GM12873 (cell line): ENCODE measurements around the gene TRIM14.

Experiments used
- TF ChIP-seq, protein P1 (sequence below): IDR thresholded peaks from 2 replicates; pipeline ENCODE4 v1.5.1; 2012; ENCODE audit warnings: low read depth, mild to moderate bottlenecking, moderate library complexity, low read length, control low read depth; ENCODE audit not compliant: insufficient read depth; ENCODE audit errors: missing control alignments

TRIM14 gene

DNA sequence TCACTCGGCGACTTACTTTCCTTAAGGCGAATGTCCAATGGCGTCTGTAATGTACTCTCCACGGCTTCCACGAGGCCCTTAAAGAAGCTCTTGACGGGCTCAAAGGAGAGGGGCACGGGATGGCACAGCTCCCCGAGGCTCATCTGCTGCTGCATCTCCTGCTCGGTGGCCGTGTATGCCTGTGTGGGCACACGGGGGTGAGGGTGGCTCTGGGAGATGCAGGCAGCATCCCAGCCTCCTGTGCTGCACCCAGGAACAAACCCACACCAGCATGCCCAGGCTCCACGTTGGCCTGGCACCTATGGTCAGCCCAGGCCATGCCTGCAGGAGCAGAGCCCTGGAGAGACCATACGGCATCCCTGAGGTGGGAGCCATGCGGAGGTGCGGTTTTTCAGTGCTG is 24.2 kb downstream of the TRIM14 start:
- TF ChIP-seq, protein P1, sequence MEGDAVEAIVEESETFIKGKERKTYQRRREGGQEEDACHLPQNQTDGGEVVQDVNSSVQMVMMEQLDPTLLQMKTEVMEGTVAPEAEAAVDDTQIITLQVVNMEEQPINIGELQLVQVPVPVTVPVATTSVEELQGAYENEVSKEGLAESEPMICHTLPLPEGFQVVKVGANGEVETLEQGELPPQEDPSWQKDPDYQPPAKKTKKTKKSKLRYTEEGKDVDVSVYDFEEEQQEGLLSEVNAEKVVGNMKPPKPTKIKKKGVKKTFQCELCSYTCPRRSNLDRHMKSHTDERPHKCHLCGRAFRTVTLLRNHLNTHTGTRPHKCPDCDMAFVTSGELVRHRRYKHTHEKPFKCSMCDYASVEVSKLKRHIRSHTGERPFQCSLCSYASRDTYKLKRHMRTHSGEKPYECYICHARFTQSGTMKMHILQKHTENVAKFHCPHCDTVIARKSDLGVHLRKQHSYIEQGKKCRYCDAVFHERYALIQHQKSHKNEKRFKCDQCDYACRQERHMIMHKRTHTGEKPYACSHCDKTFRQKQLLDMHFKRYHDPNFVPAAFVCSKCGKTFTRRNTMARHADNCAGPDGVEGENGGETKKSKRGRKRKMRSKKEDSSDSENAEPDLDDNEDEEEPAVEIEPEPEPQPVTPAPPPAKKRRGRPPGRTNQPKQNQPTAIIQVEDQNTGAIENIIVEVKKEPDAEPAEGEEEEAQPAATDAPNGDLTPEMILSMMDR = no peak

DNA sequence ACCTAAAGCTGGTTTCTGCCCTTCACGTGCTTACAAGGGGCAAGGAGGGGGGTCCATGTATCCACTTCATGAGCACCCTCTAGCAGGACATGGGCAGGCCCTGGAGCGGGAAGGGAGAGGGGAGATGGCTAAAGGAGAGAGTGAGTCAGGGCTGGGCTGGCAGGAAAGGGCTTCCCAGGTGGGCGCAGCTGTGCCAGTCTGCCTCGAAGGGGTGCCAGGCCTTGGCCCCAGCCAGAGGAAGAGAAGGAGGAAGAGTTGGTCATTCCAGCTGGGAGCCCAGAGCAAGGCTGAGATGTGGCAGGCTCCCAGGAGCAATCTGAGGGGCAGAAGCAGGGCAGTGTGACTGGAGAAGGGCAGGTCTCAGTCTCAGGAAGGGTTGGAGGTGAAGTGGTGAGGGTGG is 24.7 kb downstream of the TRIM14 start:
- TF ChIP-seq, protein P1 = no peak

DNA sequence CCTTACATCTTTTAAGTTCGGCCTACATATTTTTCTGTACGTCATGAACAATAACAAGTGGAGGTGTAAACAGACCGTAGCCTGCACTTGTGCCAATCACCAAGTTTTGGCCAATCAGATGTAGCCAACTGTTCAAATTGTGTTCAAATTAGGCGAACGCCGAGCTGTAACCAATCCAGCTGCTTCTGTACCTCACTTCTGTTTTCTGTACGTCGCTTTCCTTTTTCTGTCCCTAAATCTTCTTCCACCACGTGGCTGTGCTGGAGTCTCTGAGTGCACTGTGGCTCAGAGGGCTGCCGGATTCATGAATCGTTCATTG is 26.4 kb downstream of the TRIM14 start:
- TF ChIP-seq, protein P1 = no peak

DNA sequence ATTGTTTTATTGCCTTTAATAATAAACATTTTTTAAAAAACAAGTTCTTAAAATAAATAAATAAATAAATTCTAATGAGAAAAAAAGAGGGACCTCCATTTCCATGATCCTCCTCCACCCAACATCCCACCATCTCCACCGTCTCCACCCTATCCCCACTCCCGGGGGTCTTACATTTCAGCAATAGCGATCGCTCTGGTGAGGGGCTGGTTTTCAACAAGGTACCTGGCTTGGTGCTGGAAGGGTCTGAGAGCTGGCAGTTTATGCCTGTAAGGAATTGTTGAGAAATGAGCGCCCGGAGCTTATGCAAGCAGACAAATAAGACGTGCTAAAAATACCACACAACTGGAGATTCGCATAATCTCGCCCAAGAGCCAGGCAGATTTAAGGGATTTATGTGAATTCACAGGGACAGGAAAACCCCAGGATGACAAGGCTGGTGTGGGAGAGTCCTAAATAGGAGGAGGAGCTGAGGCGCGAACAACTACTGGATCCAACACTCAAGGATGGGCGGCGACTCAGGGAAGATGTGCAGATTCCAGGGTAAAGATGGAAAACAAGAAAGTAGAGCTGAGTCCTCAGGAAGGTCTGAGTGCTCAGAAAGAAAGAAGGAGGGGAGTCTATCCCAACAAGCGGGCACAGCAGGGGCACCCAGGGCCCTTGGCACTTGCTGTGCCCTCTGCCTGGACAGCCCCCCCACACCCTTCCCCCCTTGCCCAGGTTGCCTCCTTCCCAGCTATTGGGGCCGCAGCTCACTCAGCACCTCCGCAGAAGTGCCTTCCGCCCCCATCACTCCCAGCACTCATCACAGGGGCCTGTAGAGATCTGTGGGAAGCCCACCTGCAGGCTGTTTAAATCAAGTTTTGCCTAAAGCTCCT is 27.0 kb downstream of the TRIM14 start:
- TF ChIP-seq, protein P1 = no peak

DNA sequence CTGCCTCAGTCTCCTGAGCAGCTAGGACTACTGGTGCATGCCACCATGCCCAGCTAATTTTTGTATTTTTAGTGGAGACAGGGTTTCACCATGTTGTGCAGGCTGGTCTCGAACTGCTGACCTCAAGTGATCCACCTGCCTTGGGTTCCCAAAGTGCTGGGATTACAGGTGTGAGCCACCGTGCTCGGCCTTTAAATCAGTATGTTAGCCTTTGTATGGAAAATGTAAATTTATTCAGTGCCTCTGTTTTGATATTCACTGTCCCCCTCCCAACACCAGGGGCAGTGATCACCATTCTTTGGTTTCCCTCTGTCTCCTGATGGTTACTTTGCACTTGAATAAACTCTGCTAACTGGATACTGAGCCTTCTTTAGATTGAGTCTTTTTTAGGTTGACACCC is 28.3 kb downstream of the TRIM14 start:
- TF ChIP-seq, protein P1 = peak; percentile 10

DNA sequence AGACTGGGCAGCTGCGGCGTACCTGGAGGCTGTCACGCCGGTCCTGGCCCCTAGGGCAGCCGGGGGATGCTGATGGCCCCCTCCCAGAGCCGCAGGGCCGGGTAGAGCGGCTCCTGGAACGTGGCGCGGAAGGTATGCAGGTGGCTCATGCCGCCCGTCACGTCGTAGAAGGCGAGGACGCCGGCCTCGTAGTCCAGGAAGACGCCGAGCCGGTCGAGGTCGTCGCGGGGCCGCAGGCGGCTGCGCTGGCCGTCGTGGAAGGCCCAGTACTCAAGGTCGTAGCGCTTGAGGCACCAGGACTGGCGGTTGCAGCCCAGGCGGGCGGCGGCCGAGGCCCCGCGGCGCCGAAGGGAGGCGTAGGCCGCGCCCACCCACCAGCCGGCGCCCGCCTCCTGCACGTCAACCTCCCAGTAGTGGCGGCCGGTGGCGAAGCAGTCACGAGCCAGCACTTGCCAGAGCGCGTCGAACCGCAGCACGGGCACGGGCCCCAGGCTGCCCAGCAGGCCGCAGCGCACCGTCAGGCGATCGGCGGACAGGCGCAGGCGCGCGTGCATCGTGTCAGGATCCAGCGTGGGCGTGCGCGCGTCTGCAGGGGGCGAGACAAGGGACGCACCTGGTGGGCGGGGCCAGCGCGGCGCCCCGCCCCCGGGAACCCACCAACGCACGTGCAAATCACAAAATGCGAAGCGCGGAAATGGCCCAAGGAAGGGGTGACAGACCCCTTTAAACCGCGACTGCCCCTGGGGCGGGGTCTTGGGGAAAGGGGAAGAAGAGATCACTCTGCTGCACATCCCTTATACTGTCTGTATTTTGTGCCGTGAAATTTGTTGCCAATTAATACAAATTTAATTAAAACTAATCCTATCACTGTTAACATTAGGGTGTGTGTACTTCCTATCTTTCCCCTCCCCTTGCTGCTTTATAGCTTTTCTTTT is 31.3 kb downstream of the TRIM14 start:
- TF ChIP-seq, protein P1 = no peak

DNA sequence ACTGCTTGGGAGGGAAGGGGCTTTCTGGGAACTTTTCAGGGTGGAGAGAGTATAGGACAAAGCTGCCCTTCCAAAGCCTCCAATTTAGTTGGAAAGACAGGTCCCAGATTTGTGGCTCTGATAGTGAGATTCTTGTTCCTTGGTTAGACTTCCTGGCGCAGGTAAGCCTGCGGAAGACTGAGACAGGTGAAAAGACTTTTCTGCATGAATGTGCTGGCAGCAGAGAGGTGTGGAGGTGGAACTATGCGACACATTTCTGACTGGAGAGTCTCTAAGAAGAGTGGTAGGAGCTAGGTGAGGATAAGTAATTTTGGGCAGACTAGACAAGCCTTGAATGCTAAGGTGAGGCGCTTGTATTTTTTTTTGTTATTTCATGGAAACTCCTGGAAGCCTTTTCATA is 32.6 kb downstream of the TRIM14 start:
- TF ChIP-seq, protein P1 = no peak
